ENCODE measurements around the gene ARHGEF11. TPM values are rescaled to one million over a fixed set of nuclear protein-coding genes. Genes with fewer than 3 reads are reported as not detected.

Gene ARHGEF11
- total and polyA plus RNA-seq, 9 of the 15 experiments (the other 6 are each of a cell fraction or from before 2014, with no cell fraction given): 0.14 to 15.5 (median 9.0) TPM

- TF ChIP-seq SOX6 (IDR thresholded peaks at IDR 0.05) (peak; percentile 2; the same call in 1 of the 2 replicates), SIN3B (IDR thresholded peaks at IDR 0.05; ENCODE audit: low read depth) (no peak), POLR2A (conservative IDR thresholded peaks at IDR 0.05) (no peak), ZNF512 (tag; IDR thresholded peaks at IDR 0.05) (no peak), ZBTB1 (CRISPR knock-in tag; IDR thresholded peaks at IDR 0.05; ENCODE audit: borderline replicate concordance, low read depth) (no peak), CXXC5 (CRISPR knock-in tag; IDR thresholded peaks at IDR 0.05) (no peak), HEY1 (CRISPR knock-in tag; IDR thresholded peaks at IDR 0.05; ENCODE audit: borderline replicate concordance) (0 out of 2 replicates have a peak, but pooled peaks have one; percentile 60), ZNF717 (CRISPR knock-in tag; IDR thresholded peaks at IDR 0.05) (no peak)
Measured at GRCh38 chr1:156895455-156895812, 150.1 kb downstream of the ARHGEF11 start (continued).

GRCh38 chr1:156894711-156895454 lies 150.7 kb downstream of the ARHGEF11 start:
- Histone ChIP-seq H3K9me1 (ENCODE audit: control insufficient read depth, insufficient read depth, low read length) (no peaks in the 10 kb centered on the region), H3K9ac (ENCODE audit: insufficient read depth in 1 of 2, low read depth in 2 of 2, low read length in 2 of 2) (peak overlapping the region; percentile 43 to 88), H3K4me2 (ENCODE audit: insufficient read depth, low read length) (peak overlapping the region; percentile 62), H3K27ac (ENCODE audit: extremely low read depth, low read depth, low read length) (peak overlapping the region; percentile 63), H3K79me2 (ENCODE audit: control insufficient read depth, insufficient read depth, low read length) (no peaks in the 10 kb centered on the region), H4K20me1 (replicated peaks; ENCODE audit: control insufficient read depth, insufficient read depth, low read length) (no peaks in the 10 kb centered on the region), H3K9me3 (replicated peaks; ENCODE audit: control insufficient read depth, insufficient read depth, low read depth, low read length) (no peaks in the 10 kb centered on the region), H3K36me3 (ENCODE audit: control insufficient read depth, insufficient read depth, low read length) (no peaks in the 10 kb centered on the region), H3K4me1 (replicated peaks in 1 of 2; ENCODE audit: control insufficient read depth in 2 of 2, insufficient read depth in 2 of 2, low read length in 2 of 2) (peaks cover 36 to 58% of the 10 kb centered on the region in 2 experiments), H2AFZ (ENCODE audit: low read depth, low read length) (peak overlapping the region; percentile 95), H3K4me3 (no peak overlapping the region), H3K27me3 (ENCODE audit: control insufficient read depth in 2 of 2, insufficient read depth in 2 of 2, low read length in 2 of 2) (no peaks in the 10 kb centered on the region)
- FAIRE-seq (peak; percentile 88), DNase-seq (ENCODE audit: extremely low read depth in 1 of 4, low spot score in 3 of 4) (peak; percentile 82 to 91 (median 88)), ATAC-seq (peak; percentile 74)
- intact Hi-C loops (cut with micrococcal nuclease) (no loop called here), in situ Hi-C loops (cut with MboI) (loop anchor here (5.0 kb wide), 1 partner anchor 32 kb away; no protein-coding TSS in a partner anchor)
- BruUV-seq (replicated peaks): no TSS peak
- CTCF ChIA-PET (ENCODE audit: low intra/inter-chr PET ratio): interaction anchor here (1.0 to 1.7 kb wide), 2 partner anchors 16 to 25 kb away, joined by 4 to 5 read pairs; partner anchors contain the start of gene LRRC71
- 10% methylated on average over 10 of the region's 12 CpGs for WGBS (ENCODE audit: insufficient coverage, low coverage, missing lambda C conversion rate)
- POLR2A ChIA-PET: interaction anchor here (0.6 to 1.5 kb wide), 10 partner anchors 9 to 235 kb away, joined by 3 to 7 read pairs (median 4); no protein-coding TSS in a partner anchor
- TF ChIP-seq TFAP4 (CRISPR knock-in tag; IDR thresholded peaks at IDR 0.05; ENCODE audit: borderline replicate concordance): peak; percentile 33; the same call in 1 of the 2 replicates
- no peak for TF ChIP-seq SRSF3 (IDR thresholded peaks at IDR 0.05; ENCODE audit: insufficient read depth, low read length)
- TF ChIP-seq ZNF239 (CRISPR knock-in tag; IDR thresholded peaks at IDR 0.05): no peak
- TF ChIP-seq EHMT2 (IDR thresholded peaks at IDR 0.05): peak; percentile 44
- no peak for TF ChIP-seq MEIS2 (IDR thresholded peaks at IDR 0.05; ENCODE audit: partially characterized antibody)
- 0 out of 2 replicates have a peak, but pooled peaks have one; percentile 11 for TF ChIP-seq ZNF589 (CRISPR knock-in tag; IDR thresholded peaks at IDR 0.05; ENCODE audit: low read depth)
- no peak for TF ChIP-seq THAP12 (CRISPR knock-in tag; IDR thresholded peaks at IDR 0.05)
- TF ChIP-seq ZNF766 (CRISPR knock-in tag; conservative IDR thresholded peaks at IDR 0.05): peak; percentile 61; the same call in 1 of the 2 replicates
- no peak for TF ChIP-seq ZC3H11A (IDR thresholded peaks at IDR 0.05; ENCODE audit: low read depth, low read length)

All from K562 (cell line).